Measurements from ENCODE around the gene NOX5.

NOX5 gene

DNA sequence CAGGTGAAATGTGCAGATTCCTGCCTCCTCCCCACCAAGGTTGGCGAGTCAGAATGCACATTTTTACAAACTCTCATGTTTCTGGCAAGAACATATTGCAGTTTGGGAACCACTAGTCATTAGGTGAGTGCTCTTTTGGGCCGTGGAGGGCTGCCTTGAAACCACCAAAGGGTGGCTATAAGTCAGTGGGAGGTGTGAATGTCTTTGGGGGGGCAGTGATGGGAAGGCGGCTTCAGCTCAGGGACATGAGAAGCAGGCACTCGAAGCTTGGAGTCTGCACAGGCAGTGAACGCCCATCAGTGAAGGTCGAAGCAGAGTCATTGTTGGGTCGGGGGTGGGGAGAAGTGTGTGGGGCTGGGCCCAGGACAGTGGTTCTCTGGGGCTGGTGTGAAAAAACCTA, 1.1 kb downstream of the NOX5 start:
- FAIRE-seq: no peak

DNA sequence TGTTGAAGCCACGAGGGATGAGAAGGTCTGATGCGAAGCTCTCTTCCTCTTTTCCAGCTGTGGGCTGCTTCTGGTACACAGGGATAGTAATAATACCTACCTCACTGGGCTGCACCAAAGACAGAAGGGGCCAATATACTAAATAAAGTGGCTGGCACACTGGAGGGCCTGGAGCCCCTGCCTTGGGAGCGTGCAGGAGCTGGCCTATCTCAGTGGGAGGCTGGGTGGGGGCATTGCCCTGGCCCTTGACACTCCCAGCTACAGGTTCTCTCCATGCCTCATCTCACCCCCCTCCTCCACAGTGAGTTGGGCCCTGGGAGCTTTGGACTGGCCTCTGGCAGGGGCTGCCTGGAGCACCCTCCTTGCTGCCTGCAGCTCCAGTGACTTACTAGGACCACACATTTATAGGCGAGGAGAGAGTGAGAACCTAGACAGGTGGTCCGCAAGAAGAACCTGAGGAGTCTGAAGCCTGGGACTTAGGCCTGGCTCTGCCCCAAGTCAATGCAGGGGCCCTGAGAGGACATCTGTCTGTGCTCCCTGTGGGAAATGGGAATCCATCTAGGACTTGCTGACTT, 1.6 kb downstream of the NOX5 start:
- FAIRE-seq (no peak), DNase-seq (ENCODE audit: extremely low spot score, insufficient read length, low read depth) (no peak)

More for the DNA sequence above, 1.1 kb downstream of the NOX5 start:
- no peak for DNase-seq (ENCODE audit: extremely low spot score, insufficient read length, low read depth)

DNA sequence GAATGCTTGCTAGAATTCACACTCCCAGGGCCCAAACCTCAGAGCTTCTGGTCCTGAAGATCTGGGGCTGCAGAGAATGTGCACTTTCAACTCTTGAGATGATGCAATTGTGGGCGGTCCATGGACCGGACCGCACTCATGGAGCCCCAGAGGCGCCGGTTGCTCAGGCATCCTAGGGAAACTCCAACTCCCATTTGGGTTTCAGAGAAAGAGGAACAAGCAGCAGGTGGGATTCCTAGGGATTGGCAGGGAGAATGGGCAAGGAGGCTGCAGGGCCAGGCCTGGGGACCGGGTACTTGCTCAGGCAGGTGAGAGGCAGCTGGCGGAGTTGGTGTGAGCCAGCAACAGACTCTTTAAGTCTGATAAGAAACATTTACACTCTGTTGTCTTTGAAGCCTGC, 3.5 kb downstream of the NOX5 start:
- FAIRE-seq: no peak
- no peak for DNase-seq (ENCODE audit: extremely low spot score, insufficient read length, low read depth)

DNA sequence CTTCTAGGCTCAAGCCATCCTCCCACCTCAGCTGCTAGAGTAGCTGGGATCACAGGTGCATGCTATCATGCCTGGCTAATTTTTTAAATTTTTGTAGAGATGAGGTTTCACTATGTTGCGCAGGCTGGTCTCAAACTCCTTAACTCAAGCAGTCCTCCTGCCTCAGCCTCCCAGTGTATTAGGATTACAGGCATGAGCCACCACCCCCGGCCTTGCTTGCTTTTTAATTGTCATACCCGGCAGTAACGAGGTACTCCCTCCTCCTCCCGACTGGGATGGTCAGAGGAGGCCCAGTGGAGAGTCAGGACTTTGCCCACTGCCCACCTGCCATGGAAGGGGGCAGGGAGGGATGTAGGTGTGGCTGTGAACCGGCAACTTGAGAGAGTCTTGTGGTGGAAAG, 4.5 kb downstream of the NOX5 start:
- no peak for DNase-seq (ENCODE audit: extremely low spot score, insufficient read length, low read depth)
- FAIRE-seq: no peak

DNA sequence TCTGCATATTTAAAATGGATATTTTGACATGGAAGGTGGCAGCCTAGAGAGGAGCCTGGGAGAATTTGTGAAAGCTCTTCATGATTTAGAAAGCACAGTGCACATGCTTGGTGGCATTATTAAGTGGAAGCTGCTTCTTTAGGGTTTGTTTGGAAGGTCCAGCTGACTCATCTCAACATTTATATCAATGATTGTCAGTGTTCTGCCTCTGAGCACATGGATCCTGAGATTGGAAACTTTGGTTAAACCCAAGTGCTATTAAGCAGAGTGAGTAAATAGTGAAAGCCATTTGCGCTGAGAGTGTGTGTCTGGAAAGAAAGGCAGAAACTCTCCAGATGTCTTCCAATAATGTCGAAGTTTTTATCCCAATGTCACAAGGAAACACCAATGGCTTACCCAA, 7.4 kb downstream of the NOX5 start:
- no peak for DNase-seq (ENCODE audit: extremely low spot score, insufficient read length, low read depth)
- no peak for FAIRE-seq

DNA sequence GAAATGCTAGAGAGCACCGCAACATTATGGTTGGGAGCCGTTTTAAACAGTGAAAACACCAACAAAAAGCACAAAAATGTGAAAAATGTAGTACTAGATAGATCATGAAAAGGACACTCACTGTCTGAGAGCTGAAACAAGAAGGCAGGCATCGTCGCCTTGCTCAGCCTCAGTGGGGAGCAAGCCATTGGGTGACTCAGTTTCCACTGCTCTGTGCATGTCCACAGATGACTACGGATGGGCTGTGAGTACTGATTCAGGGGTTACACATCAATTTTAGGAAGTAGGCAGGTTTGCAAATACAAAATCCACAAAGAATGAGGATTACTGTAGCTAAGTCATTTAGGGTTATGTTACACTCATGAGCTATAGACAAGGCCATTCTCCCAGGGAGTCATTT, 10.8 kb downstream of the NOX5 start:
- DNase-seq (ENCODE audit: extremely low spot score, insufficient read length, low read depth) (no peak), FAIRE-seq (no peak)

DNA sequence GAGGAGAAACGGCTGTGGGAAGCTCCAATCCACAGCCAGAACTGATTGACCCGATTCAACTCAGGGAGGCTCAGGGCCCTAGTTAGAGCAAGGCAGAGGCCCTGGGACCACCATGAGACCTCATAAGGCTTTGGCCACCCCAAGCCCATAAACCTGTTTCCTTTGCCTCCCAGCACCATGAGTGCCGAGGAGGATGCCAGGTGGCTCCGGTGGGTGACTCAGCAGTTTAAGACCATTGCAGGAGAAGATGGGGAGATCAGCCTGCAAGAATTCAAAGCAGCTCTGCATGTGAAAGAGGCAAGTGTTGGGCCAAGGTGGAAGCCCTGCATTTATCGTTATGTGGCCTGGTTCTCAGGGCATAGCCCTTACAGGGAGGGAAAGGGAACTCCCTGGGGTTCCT, 11.9 kb downstream of the NOX5 start:
- FAIRE-seq (no peak), DNase-seq (ENCODE audit: extremely low spot score, insufficient read length, low read depth) (no peak)

DNA sequence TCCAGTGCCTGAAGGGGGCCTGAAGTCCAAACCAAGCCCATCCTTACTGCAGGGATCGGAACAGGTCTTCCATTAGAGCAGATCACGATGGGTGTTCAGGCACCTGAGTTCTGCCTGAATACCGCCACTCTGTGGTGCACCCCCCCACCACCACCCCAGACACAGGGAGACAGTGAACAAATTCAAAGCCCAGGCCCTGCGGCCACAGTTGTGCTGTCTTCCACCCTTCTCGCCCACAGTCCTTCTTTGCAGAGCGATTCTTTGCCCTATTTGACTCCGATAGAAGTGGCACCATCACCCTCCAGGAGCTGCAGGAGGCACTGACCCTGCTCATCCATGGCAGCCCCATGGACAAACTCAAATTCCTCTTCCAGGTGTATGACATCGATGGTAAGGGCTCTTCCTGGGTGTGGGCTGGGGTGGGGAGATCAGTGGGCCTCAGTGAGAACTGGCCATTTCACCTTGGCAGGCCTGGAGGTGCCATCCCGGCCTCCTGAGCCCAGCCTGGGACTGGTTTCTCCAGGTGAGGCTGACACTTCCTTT, 13.6 kb downstream of the NOX5 start:
- DNase-seq (ENCODE audit: extremely low spot score, insufficient read length, low read depth) (no peak), FAIRE-seq (no peak)

DNA sequence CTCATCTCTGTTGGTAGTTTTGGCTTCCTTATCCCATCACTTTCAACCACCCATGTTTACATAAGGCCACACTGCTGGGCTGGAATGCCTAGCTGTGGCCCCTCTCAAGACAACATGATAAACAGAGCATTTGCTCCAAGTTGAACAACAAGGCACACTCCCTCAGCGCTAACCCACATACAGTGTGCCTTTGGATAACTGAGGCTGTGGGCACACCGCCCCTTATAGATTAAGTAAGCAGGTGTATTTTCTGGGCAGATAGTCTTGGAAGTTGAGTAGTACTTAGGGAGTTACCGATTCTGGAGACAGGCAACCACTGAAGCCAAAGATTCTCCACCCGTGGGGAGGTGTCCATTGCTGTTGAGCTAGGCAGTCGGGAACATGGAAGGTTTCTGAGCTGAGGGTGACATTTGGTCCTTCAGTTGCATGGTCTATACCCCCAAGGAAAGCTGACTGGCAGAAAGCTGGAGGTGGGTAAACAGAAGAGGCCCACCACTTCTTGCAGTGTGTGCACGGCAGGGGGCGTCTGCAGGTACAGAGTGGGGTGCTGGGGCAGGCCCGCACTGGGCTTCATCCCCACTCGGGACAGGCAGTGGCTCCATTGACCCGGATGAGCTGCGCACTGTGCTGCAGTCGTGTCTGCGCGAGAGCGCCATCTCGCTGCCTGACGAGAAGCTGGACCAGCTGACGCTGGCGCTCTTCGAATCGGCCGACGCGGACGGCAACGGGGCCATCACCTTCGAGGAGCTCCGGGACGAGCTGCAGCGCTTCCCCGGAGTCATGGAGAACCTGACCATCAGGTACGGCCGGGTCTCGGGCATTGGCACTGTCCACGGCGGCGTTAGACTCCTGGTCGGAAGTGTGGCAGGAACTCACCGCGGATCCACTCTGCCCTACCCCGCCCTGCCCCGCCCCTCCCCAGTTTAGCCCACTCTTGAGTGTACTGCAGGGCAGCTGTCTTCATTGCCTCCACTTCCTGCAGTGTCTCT, 16.8 kb downstream of the NOX5 start:
- FAIRE-seq (no peak), DNase-seq (ENCODE audit: extremely low spot score, insufficient read length, low read depth) (no peak)

DNA sequence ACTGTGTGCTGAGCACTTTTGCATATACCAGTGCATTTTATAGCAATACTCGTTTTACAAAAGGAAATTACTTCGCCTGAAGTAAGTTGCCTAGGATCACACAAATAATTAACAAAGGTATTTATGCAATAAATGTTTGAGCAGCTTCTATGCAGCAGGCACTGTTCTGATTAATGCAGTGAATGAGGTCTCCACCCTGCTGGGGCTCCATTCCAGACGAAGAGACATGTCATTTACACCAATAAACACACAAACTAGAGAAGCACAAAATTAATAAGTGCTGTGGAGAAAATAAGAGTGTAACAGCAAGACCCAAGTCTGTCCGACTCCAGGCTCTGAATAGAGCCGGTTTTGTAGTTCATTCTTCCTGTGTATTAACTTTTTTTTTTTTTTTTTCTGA, 17.5 kb downstream of the NOX5 start:
- DNase-seq (ENCODE audit: extremely low spot score, insufficient read length, low read depth) (no peak), FAIRE-seq (no peak)

DNA sequence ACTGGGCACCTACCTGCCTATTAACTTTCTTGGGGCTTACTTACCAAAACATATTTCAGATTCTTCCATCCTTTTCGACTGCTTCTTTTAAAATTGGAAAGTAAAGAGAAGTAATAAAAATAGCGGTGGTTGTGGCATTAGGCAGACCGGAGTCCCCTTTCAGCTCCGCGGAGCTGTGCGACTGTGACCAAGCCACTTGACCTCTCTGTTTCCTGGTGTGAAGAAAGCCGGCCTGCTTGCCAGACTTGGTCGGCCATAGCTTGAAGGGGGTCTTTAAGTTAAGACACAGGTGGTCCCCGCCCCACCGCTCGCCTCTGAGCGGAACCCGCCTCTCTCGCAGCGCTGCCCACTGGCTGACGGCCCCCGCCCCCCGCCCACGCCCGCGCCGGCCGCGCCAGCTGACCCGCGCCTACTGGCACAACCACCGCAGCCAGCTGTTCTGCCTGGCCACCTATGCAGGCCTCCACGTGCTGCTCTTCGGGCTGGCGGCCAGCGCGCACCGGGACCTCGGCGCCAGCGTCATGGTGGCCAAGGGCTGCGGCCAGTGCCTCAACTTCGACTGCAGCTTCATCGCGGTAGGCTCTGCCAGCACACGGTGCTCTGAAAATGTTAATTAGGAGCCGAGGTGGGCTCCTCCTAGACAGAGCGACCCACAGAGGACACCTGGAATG, 18.3 kb downstream of the NOX5 start:
- FAIRE-seq (no peak), DNase-seq (ENCODE audit: extremely low spot score, insufficient read length, low read depth) (no peak)

DNA sequence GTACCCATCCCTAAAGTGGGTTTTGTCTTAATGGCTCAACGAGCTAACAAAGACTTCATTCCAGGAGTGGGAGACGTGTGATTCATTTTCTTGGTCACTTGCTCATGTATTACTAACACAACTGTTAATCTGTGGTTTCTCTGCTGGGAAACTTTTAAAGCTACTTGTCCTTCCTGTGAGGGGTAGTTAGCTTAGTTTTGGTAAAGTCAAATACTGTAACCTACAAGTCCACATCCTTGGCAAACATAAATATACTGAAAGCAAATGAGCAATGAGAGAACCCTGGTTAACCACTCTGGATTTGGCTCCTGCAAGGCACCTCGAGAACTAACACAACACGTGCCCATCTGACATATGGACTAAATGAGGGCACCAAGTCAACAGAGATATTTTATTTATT, 19.9 kb downstream of the NOX5 start:
- DNase-seq (ENCODE audit: extremely low spot score, insufficient read length, low read depth): no peak
- no peak for FAIRE-seq

DNA sequence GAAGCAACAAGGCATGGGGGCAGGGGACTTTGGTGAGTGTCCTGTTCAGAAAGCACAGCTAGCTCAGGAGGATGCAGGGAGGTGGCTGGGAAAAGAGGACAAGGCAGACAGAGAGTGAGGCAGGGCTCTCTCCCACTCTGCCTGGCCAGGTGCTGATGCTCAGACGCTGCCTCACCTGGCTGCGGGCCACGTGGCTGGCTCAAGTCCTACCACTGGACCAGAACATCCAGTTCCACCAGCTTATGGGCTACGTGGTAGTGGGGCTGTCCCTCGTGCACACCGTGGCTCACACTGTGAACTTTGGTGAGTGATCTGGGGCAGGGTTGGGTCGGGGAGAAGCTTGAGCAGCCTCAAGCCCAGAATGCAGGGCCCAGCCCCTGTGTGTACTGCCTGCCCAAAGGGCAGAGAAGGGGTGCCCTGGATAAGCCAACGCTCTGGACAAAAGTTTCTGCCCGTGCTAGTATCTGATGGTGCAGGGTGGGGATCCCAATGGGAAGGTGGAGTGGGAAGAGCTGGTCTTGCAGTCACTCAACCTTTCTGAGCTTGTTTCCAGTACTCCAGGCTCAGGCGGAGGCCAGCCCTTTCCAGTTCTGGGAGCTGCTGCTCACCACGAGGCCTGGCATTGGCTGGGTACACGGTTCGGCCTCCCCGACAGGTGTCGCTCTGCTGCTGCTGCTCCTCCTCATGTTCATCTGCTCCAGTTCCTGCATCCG, 20.9 kb downstream of the NOX5 start:
- DNase-seq (ENCODE audit: extremely low spot score, insufficient read length, low read depth) (no peak), FAIRE-seq (no peak)

DNA sequence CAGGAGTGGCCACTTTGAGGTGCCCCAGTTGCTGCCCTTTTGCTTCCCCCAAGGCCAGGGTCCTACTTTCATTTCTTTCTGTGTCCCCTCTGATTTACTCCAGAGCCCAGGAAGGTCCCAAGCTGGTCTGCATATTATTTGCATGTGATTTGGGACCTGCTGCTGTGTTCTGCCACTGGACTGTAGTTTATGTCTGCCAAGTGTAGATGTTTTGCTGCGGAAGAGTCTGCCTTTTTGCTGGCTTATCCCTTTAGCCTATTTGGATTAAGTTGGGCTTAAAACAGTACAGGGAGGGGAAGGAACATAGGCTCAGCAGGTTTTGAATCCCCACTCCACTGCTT, 21.4 kb downstream of the NOX5 start:
- DNase-seq (ENCODE audit: extremely low spot score, insufficient read length, low read depth): no peak
- no peak for FAIRE-seq

DNA sequence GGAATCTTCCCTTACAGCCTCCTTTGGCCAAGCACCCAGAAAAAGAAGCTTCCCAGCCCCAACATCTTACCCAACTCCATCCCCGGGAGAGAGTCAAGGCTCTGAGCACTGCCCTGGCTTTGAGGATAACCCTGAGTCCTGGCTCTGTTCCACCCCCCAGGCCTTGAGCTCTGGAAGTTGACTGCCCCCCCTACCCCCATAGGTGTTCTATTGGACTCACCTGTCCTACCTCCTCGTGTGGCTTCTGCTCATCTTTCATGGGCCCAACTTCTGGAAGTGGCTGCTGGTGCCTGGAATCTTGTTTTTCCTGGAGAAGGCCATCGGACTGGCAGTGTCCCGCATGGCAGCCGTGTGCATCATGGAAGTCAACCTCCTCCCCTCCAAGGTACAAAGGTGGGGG, 22.3 kb downstream of the NOX5 start:
- FAIRE-seq (no peak), DNase-seq (ENCODE audit: extremely low spot score, insufficient read length, low read depth) (no peak)

DNA sequence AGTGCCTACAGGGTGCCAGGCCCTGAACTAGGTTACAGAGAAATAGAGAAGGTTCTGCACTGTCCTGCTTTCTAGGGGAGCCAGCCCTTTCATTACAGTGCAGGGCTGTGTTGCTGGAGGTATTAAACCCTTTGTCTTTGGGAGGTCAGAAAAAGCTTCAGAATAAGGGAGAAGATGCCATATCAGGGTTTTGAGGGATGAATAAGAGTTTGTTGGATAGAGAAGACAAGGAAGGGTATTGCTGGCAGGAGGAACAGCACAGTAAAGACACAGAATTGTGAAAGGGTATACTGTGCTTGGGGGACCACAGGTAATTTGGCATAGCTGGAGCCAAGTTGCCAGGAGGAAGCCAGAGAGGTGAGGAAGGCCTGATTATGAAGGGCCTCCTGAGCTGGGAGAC, 23.0 kb downstream of the NOX5 start:
- no peak for FAIRE-seq
- DNase-seq (ENCODE audit: extremely low spot score, insufficient read length, low read depth): no peak

DNA sequence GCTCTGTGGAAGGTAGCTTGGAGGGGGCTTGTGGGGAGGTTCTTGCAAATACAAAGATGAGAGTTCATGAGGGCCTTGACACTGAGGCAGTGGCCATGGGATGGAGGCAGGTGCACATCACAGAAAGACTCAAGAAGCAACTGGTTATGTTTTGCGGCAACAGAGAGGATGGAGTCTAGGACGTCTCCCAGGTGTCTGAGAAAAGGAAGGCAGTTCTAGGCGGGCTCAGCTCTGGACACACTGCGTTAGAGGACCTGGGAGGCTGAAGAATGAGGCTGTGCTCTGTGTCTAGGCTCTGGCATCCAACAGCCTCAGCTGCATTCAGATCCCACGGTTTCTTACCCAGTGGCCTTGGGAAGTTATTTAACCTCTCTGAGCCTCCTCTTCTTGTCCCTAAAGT, 23.5 kb downstream of the NOX5 start:
- FAIRE-seq: no peak

DNA sequence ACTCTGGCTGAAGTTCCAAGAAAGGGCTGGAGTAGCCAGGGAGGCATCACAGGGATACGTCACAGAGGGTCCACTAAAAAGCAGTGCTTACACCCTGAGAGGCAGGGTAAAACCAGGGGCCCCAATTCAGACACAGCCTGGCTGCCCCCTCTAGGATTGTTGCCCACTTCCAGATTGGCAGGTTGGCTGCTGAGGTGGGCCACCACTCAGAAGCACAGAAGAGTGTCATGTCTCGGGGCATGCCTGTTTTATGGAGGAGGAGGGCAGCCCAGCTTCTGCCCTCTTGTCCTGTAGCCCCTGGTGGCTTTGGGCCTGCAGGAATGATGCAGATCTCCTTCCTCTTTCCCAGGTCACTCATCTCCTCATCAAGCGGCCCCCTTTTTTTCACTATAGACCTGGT, 24.0 kb downstream of the NOX5 start:
- FAIRE-seq (no peak), DNase-seq (ENCODE audit: extremely low spot score, insufficient read length, low read depth) (no peak)

More for the DNA sequence above, 23.5 kb downstream of the NOX5 start:
- DNase-seq (ENCODE audit: extremely low spot score, insufficient read length, low read depth): no peak

DNA sequence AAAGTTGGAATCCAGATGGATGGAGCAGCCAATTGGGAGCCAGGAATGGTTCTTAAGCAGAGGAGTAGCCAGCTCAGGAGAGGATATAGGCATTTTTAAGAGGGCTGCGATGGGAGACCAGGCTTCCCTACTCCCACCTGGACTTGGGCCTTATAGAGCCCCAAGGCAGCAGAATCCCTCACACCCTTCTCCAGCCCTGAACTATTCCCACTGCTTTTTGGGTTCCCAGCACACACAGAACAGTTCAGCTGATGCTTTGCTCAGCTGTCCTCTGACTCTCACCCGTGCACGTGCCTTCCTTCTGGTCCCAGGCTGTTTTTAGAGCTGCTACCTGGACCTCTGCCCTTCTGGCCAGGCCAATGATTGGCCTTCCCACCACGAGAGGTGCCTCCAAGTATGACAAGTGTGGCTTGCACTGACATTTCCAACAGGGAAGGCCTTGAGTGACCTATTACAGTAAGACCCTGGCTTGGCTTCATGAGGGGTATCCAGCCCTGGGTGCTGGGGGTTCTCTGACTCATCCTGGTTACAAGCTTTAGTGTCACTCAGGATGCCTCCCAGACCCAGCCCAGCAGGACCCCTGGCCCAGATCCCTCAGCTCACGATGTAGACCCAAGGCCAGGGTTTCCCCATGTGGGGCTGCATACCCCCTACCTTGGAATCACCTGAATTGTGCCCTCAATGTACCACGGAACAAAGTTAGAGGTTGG, 25.2 kb downstream of the NOX5 start:
- no peak for FAIRE-seq
- DNase-seq (ENCODE audit: extremely low spot score, insufficient read length, low read depth): no peak

DNA sequence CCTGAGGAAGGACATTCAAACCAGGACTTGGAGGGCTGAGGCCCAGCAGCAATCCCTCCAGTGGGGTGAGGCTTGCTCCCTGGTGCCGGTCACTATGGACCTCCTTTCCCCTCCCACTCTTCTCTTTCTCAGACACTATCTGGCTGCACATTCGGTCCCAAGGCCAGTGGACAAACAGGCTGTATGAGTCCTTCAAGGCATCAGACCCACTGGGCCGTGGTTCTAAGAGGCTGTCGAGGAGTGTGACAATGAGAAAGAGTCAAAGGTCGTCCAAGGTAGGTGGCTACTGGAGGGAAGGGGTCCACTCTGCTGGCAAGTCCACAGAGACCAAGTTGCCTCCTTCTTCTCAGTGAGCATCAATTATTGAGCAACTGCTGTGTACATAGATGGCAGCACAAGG, 28.0 kb downstream of the NOX5 start:
- FAIRE-seq: no peak
- DNase-seq (ENCODE audit: extremely low spot score, insufficient read length, low read depth): no peak

All from GM18507 (cell line).